ENCODE measurements around the gene PTPRK.

The PTPRK gene

DNA sequence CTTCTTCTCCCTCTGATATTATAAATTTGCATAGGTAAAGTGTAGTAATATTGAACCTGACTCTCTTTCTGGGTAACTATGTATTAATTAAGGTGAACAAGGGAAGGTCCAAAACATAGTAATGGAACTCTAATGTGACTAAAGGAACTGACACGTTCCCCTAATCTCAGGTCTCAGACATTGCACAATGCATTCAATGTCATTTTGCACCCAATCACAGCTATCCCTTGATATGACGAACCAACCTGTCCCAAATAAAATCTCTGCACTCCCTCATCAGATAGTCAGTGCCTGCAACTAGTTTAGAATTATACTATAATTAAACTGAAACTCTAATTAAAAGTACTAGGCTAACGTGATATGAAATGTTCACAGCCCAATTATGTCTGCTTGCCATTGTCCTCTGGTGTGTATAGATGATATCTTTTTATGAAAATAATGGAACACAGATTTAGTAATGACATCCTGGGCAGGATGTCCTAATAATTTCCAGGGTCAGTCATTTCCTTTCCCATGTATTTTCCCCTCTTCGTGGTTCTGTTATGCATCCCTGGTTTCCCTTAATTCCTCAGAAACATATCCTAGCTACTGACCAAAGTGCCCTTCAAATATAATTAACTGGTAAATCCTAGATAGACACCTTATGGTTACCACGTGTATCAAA is 36.8 kb downstream of the PTPRK start:
- no peak overlapping the region for H3K27ac ChIP-seq
- no peaks in the 10 kb centered on the region for H3K36me3 ChIP-seq (ENCODE audit: control insufficient read depth, insufficient read depth, low read length)
- H3K4me1 ChIP-seq = no peaks in the 10 kb centered on the region
- H2AFZ ChIP-seq = no peak overlapping the region
- H3K4me3 ChIP-seq (ENCODE audit: low read depth, low read length) = no peak overlapping the region
- no peak overlapping the region for H3K4me2 ChIP-seq (ENCODE audit: low read length)
- no peak overlapping the region for H3K9ac ChIP-seq
- TF ChIP-seq, protein P1, sequence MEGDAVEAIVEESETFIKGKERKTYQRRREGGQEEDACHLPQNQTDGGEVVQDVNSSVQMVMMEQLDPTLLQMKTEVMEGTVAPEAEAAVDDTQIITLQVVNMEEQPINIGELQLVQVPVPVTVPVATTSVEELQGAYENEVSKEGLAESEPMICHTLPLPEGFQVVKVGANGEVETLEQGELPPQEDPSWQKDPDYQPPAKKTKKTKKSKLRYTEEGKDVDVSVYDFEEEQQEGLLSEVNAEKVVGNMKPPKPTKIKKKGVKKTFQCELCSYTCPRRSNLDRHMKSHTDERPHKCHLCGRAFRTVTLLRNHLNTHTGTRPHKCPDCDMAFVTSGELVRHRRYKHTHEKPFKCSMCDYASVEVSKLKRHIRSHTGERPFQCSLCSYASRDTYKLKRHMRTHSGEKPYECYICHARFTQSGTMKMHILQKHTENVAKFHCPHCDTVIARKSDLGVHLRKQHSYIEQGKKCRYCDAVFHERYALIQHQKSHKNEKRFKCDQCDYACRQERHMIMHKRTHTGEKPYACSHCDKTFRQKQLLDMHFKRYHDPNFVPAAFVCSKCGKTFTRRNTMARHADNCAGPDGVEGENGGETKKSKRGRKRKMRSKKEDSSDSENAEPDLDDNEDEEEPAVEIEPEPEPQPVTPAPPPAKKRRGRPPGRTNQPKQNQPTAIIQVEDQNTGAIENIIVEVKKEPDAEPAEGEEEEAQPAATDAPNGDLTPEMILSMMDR (IDR thresholded peaks at IDR 0.05) = no peak
- no peaks in the 10 kb centered on the region for H3K27me3 ChIP-seq (ENCODE audit: control insufficient read depth, insufficient read depth, low read length)
- peaks cover 3% of the 10 kb centered on the region for H3K79me2 ChIP-seq
- no peaks in the 10 kb centered on the region for H3K9me3 ChIP-seq (ENCODE audit: control insufficient read depth, low read length)

DNA sequence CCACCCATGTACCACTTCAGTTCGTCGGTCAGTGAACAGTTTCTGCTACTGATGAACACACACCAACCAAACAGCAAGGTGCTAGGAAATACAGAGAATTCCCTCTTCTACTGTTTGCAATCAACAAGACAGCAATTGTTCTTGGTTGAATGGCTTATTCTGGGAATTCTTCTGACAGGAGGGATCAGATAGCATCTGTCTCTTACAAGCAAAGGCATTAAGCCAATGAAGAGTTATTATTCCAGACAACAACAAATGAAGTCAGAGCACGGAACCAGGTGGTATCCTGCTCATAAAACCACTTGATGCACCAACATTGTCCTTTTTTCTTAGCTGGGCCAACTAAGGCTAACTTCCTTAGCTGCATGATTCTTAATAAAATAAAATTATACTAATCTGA is 37.8 kb downstream of the PTPRK start:
- no peaks in the 10 kb centered on the region for H3K27me3 ChIP-seq (ENCODE audit: control insufficient read depth, insufficient read depth, low read length)
- H3K4me3 ChIP-seq (ENCODE audit: low read depth, low read length) = no peak overlapping the region
- no peak overlapping the region for H3K9ac ChIP-seq
- TF ChIP-seq, protein P1 (IDR thresholded peaks at IDR 0.05) = no peak
- no peak overlapping the region for H3K27ac ChIP-seq
- H3K79me2 ChIP-seq = peaks cover 3% of the 10 kb centered on the region
- H3K9me3 ChIP-seq (ENCODE audit: control insufficient read depth, low read length) = no peaks in the 10 kb centered on the region
- H3K36me3 ChIP-seq (ENCODE audit: control insufficient read depth, insufficient read depth, low read length) = no peaks in the 10 kb centered on the region
- H2AFZ ChIP-seq = no peak overlapping the region
- H3K4me2 ChIP-seq (ENCODE audit: low read length) = no peak overlapping the region
- H3K4me1 ChIP-seq = no peaks in the 10 kb centered on the region

DNA sequence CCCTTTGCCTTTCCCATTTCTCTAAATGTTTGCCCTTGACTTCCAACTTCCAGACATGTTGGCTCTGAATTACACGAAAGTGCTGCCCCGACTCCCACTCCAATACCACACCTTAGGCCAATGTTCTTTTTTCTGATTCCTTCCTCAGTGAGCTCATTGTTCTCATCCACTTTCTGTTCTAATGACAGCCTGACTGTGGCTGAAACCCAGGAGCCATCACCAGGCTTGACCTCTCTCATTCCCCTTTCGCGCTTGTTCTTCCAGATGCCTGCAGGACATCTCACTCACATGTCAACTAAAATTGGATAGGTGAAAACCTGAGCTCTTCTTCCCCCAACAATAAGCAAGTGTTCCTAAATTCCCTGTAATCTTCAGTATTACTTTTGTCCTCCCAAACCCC is 40.4 kb downstream of the PTPRK start:
- H2AFZ ChIP-seq = no peak overlapping the region
- peaks cover 3% of the 10 kb centered on the region for H3K79me2 ChIP-seq
- H3K4me1 ChIP-seq = no peaks in the 10 kb centered on the region
- H3K4me3 ChIP-seq (ENCODE audit: low read depth, low read length) = no peak overlapping the region
- TF ChIP-seq, protein P1 (IDR thresholded peaks at IDR 0.05) = no peak
- no peak overlapping the region for H3K9ac ChIP-seq
- no peaks in the 10 kb centered on the region for H3K27me3 ChIP-seq (ENCODE audit: control insufficient read depth, insufficient read depth, low read length)
- no peaks in the 10 kb centered on the region for H3K9me3 ChIP-seq (ENCODE audit: control insufficient read depth, low read length)
- no peaks in the 10 kb centered on the region for H3K36me3 ChIP-seq (ENCODE audit: control insufficient read depth, insufficient read depth, low read length)
- H3K4me2 ChIP-seq (ENCODE audit: low read length) = no peak overlapping the region
- no peak overlapping the region for H3K27ac ChIP-seq

DNA sequence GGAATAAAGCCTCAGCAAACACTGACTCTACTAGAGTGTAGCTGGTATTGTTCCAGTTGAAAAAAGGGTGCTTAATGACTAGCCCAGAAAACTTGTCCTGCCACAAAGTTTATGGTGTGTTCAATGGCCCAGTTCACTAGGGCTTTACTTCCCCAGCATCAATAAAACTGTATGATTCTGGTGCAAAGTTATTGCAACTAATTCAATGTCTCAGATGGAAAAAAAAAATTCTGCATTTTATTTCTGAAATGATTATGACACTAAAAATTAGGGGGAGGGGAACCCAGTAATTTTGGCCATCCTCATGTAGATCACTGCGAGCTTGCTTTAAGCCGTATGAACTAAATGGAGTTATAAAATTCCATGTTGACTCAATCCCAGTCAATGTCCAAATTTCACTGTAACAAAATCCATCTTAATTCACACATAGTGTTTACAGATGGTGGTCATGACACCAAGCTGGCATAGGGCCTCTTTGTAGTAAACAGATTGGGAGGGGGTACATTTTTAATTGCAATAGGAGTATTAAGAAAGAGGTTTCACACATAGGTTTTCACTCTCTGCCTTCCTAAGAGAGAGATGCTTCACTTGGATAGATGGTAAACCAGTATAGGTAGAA is 41.2 kb downstream of the PTPRK start:
- Histone ChIP-seq H3K9me3 (ENCODE audit: control insufficient read depth, low read length) (no peaks in the 10 kb centered on the region), H3K4me3 (ENCODE audit: low read depth, low read length) (no peak overlapping the region), H3K27me3 (ENCODE audit: control insufficient read depth, insufficient read depth, low read length) (no peaks in the 10 kb centered on the region), H3K4me2 (ENCODE audit: low read length) (no peak overlapping the region), H2AFZ (no peak overlapping the region), H3K9ac (no peak overlapping the region), H3K79me2 (peaks cover 3% of the 10 kb centered on the region), H3K4me1 (no peaks in the 10 kb centered on the region), H3K27ac (no peak overlapping the region), H3K36me3 (ENCODE audit: control insufficient read depth, insufficient read depth, low read length) (no peaks in the 10 kb centered on the region)
- TF ChIP-seq, protein P1 (IDR thresholded peaks at IDR 0.05) = no peak

Data from parathyroid adenoma (tissue), 2 donors.